ENCODE results near the gene ING3.

DNA sequence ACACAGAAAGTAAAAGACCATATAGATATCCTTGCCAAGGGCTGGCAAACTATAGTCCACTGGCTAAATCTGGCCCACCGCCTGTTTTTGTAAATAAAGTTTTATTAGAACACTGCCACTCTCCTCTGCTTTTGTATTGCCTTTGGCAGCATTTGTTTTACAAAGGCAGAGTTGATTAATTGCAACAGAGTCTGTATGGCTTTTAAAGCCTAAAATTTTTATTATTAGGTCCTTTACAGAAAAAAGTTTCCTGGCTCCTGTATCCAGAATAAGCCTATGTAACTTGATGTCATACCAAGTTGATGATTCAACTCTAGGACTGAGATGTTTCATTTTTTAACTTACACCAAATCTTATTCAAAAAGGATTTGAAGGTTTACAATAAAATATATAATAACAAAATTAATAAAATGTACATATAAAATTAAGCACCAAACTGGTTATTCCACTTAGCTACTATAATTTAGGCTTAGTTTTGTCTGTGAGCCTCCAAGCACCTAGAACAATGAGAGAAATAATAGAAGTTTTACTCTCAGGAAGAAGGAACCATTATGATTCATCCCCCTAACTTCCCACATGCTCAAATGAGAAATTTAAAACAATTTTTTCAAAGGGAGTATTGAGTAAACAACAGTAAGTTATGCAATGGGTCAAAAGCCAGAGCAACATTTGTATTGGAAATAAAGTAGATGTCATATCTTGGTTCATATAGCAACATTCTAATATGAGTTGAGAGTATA, 69.8 kb downstream of the ING3 start:
- TF ChIP-seq, protein P1, sequence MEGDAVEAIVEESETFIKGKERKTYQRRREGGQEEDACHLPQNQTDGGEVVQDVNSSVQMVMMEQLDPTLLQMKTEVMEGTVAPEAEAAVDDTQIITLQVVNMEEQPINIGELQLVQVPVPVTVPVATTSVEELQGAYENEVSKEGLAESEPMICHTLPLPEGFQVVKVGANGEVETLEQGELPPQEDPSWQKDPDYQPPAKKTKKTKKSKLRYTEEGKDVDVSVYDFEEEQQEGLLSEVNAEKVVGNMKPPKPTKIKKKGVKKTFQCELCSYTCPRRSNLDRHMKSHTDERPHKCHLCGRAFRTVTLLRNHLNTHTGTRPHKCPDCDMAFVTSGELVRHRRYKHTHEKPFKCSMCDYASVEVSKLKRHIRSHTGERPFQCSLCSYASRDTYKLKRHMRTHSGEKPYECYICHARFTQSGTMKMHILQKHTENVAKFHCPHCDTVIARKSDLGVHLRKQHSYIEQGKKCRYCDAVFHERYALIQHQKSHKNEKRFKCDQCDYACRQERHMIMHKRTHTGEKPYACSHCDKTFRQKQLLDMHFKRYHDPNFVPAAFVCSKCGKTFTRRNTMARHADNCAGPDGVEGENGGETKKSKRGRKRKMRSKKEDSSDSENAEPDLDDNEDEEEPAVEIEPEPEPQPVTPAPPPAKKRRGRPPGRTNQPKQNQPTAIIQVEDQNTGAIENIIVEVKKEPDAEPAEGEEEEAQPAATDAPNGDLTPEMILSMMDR (IDR thresholded peaks at IDR 0.05): no peak
- no peak for TF ChIP-seq POLR2A (IDR thresholded peaks at IDR 0.05)

Measured in vagina (tissue), 2 donors.